HG02610 (cell line): ENCODE results near the gene PGF.

Experiments
- ATAC-seq: cut with Tn5 transposase; IDR thresholded peaks from one replicate; pipeline ENCODE4 v1.9.1; 2021; ENCODE audit warnings: mild to moderate bottlenecking, moderate library complexity; ENCODE audit not compliant: unreplicated experiment

Gene PGF

GRCh38 chr14:74921053-74921620 is 34.3 kb downstream of the PGF start:
- ATAC-seq: no peak

- no peak for ATAC-seq
These were observed 35.1 kb downstream of the PGF start for GRCh38 chr14:74920281-74920680.

GRCh38 chr14:74919421-74920165 is 35.8 kb downstream of the PGF start:
- ATAC-seq: no peak

GRCh38 chr14:74918380-74918779 is 37.0 kb downstream of the PGF start:
- ATAC-seq: no peak

GRCh38 chr14:74917646-74918081 is 37.7 kb downstream of the PGF start:
- ATAC-seq: no peak

GRCh38 chr14:74917178-74917543 is 38.2 kb downstream of the PGF start:
- no peak for ATAC-seq

- no peak for ATAC-seq
These were observed 39.6 kb downstream of the PGF start for GRCh38 chr14:74915826-74916225.

- no peak for ATAC-seq
These were observed 40.0 kb downstream of the PGF start for GRCh38 chr14:74915426-74915825.

DNA sequence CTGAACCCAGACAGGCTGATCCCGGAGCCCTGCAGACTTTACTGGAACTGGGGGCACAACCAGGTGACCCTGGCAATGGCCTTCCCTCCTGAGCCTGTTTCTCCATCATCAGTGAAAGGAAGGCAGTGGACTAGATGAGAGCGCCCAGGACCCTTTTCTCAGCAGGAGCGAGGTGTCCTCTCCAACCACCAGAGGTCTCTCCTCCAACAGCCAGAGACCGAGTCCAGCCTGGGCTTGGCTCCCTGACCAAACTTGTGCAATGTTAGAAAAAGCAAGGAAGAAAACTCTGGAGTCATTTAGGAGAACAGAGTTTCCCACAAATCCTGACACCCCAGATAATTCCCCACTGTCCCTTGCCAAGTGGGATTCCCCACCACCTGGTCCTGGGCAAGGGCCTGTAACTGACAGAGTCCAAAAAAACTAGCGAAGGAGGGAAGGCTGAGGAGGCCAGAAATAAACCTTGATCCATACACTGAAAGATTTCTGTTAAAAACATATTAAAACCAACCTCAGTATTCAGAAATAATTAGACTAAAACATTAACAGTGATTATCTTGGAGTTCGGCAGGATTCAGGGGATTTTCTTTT is 41.3 kb downstream of the PGF start:
- no peak for ATAC-seq

- no peak for ATAC-seq
These were observed 41.9 kb downstream of the PGF start for GRCh38 chr14:74913393-74913910.

GRCh38 chr14:74912801-74913200 is 42.6 kb downstream of the PGF start:
- ATAC-seq: no peak

GRCh38 chr14:74912111-74912510 is 43.3 kb downstream of the PGF start:
- ATAC-seq: no peak

GRCh38 chr14:74911704-74912103 is 43.7 kb downstream of the PGF start:
- no peak for ATAC-seq

DNA sequence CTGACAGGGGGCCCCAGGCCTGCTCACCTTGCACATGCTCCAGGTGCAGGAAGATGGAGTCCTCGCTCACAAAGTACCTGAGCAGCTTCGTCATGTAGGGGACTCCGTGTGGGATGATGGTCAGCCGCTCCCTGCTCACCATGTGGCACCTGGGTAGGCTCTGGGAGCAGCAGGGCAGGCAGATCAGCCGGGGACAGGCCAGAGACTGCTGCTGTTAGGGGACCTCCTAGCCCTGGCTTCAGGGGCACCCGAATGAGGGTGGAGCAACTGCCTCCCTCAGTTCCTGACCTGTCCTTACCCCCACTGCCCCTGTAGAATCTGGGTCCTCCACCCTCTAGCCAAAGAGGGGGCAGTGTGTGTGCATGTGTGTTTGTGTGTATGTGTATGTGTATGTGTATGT is 44.2 kb downstream of the PGF start:
- no peak for ATAC-seq

GRCh38 chr14:74910556-74910955 is 44.8 kb downstream of the PGF start:
- ATAC-seq: no peak

DNA sequence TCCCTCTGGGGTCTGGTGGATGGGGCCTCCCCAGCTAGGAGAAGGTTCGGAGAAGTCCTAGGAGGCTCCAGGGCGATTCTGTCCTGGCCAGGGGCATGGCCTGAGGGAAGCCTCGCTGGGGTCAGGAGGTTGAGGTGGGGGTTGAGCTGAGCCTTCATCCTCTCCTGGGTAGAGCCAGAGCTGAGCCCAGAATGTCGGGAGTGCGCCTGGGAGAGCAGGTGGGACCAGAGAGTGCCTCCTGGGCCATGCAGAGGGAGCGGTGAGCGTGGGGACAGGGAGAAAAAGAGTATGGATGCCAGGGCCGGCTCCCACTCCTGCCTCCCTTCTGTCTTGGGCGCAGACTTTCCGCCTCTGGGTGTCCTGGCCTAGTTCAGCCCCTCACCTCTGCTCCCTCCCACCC is 45.5 kb downstream of the PGF start:
- ATAC-seq: no peak

DNA sequence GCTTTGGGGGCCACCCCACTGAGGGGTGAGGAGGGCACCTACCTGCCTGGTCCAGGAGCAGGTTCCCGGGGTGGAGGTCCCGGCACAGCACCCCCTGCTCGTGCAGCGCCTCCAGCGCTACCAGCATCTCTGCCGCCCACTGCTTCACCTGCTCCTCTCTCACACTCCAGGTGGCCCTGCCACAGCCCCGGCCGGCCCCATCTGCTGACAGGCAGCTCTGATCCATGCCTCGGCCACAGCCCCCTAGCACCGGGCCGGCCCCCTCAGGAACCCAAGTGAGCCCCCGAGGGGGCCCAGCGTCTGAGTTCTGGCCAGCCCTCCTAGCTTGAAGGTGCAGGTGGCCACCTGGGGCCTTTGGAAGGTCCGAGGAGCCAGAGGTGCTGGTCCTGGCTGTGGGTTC is 45.9 kb downstream of the PGF start:
- no peak for ATAC-seq

DNA sequence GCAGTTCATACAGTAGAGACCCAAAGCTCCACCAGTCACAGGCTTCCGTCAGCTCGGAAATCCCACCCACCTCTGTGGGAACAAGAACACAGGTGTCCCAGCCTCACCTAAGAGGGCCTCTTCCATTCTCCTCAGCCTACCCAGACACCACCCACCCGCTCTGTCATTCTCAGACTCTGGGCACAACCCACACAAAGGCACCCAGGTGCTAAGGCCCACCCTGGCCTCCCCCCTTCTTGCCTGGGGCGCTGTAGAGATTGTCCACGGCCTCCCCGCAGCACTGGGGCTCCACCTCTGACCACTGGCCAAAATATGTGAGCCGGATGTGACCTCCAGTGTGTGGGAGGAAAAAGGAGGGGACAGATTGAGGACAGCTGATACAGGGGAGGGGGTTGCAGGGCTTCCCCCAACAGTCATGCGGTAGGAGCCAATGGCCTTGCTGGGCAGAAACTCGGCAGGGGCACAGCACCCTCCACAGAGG is 46.5 kb downstream of the PGF start:
- no peak for ATAC-seq

- no peak for ATAC-seq
These were observed 47.7 kb downstream of the PGF start for GRCh38 chr14:74907744-74908143.

DNA sequence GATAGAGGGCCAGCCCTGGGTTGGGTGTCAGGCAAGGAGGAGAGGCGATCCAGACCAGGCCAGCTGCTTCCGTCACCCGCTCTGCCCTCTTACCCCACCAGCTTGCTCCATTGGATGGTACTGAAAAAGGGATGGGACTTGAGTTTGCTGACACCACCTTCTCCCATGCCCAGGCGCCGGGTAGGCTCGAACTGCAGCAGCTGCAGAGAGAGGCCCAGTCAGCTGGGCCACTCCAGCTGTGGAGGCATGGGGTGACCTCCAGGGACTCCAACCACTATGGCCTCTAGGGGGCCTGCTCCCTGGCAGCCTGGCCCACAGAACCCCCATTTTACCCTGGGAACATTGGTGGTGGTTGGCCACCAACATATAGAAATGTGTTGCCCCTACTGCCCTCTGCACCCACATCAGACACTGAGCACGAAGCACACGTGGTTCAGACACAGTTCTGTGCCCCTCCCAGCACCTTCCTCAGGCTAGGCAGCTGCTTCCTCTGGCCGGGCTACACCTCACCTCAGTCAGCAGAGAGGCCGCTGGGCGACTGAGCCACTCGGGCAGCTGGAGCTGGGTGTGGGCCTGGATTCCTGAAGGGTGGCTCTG is 48.4 kb downstream of the PGF start:
- no peak for ATAC-seq

GRCh38 chr14:74905595-74906142 is 49.7 kb downstream of the PGF start:
- ATAC-seq: no peak
